Mucosa of gallbladder (tissue), 1 donor: Measurements from ENCODE around the gene KIAA1671. TPM values are rescaled to one million over a fixed set of nuclear protein-coding genes. Genes with fewer than 3 reads are reported as not detected.
A peak's percentile ranks its signal among the peaks of the same experiment; 100 is the strongest.

ENCODE experiments used
- DNase-seq: peaks from one replicate; pipeline ENCODE4 v3.0.0-alpha.2; 2020; ENCODE audit warnings: low spot score
- total RNA-seq: library from RNA; stranded (reverse); gene quantifications from one replicate; pipeline ENCODE4 v1.2.1, GENCODE V29; 2021
- donor health status: DM: no; HTN: no; CAD: no.

KIAA1671 gene
- total RNA-seq, 1 donor from 2014 or later = 85.5 TPM

- DNase-seq = no peak
These were observed 193.8 kb downstream of the KIAA1671 start for GRCh38 chr22:25146307-25146706.

GRCh38 chr22:25146906-25147641 is 194.6 kb downstream of the KIAA1671 start:
- DNase-seq = no peak

DNA sequence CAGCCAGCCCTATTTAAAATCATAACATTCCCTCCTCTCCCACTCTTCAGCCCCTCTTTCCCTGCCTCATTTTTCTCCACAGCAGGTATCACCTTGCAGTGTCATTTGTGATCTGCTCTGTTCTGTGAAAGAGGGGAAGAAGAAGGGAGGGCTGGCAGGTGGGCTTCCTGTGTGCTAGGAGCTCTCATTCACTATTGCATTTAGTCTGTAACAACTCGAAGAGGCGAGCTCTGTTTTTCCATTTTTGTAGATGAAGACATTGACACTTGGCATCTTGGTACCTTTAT is 195.1 kb downstream of the KIAA1671 start:
- DNase-seq = no peak

DNA sequence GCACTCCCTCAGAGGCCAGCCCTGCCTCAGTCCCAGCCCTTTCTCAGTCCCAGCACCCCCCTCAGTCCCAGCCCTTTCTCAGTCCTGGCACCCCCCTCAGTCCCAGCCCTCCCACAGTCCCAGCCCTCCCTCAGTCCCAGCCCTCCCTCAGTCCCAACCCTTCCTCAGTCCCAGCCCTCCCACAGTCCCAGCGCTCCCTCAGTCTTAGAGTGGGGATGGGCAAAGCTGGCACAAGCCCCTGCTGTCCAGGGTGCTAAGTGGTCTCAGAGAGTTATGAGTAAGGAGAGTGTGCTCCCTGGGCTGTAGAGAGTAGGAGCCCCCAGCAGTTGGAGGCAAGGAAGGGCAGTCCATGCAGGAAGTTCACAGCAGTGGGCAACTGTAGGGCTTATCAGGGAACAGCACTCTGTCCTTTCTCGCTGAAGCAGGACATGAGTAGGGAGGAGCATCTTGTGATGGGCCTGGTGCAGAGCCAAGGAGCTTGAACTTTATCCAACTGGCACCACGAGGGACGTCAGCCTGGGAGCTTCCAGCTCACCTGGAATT is 195.7 kb downstream of the KIAA1671 start:
- DNase-seq = peak; percentile 86

DNA sequence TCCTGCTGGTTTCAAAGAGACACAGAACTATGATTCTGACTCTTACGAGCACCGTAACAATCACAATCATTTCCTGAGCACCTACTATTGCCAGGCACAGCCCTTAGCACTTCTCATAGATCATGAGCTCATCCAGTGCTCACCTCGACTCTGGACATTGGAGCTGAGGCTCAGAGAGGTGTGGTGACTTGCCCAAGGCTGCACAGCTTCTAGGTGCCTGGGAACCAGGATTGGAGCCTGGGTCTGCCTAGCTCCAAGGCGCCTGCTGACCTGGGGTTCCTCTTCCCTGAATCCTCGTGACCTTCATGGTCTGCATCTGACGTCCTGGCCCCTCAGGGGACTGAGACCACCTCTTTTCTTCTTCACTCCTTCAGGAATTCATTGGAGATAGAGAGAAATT is 196.5 kb downstream of the KIAA1671 start:
- no peak for DNase-seq

- peak; percentile 89 for DNase-seq
These were observed 201.6 kb downstream of the KIAA1671 start for GRCh38 chr22:25153961-25154666.

DNA sequence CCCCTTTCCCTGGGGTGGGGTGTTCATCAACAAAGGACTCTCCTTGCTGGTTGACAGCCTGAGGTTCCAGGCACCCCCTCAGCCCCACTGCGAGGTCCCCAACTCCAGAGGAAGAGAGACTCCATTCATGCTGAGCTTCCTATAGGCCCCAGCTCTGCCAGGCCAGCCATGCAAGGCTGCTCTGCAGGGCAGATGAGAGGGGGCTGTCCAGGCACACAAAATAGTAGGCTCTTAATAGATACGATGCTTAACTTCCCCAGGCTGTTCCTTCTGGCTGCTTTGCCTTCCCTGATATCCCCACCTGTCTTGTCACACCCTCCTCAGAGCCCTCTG is 202.1 kb downstream of the KIAA1671 start:
- no peak for DNase-seq

DNA sequence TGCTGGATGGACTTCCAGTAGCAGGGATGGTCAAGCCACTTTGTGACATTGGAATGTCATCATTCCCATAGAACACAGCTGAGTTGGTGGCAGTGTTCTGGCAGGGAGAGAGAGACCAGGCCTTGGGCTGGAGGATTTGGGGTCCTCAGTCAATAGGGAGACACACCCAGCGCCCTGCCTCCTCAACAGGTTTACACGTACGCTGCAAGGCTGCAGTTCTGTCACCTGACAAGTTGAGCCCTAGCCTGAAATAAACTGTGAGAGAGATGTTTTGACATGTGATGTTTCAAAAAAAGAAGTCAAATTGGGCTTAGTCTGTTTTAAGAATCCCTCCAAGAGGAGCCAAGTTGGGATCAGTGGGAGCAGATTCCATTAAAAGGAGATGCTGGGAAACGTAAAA is 204.2 kb downstream of the KIAA1671 start:
- no peak for DNase-seq

GRCh38 chr22:25159028-25159427 is 206.5 kb downstream of the KIAA1671 start:
- no peak for DNase-seq

DNA sequence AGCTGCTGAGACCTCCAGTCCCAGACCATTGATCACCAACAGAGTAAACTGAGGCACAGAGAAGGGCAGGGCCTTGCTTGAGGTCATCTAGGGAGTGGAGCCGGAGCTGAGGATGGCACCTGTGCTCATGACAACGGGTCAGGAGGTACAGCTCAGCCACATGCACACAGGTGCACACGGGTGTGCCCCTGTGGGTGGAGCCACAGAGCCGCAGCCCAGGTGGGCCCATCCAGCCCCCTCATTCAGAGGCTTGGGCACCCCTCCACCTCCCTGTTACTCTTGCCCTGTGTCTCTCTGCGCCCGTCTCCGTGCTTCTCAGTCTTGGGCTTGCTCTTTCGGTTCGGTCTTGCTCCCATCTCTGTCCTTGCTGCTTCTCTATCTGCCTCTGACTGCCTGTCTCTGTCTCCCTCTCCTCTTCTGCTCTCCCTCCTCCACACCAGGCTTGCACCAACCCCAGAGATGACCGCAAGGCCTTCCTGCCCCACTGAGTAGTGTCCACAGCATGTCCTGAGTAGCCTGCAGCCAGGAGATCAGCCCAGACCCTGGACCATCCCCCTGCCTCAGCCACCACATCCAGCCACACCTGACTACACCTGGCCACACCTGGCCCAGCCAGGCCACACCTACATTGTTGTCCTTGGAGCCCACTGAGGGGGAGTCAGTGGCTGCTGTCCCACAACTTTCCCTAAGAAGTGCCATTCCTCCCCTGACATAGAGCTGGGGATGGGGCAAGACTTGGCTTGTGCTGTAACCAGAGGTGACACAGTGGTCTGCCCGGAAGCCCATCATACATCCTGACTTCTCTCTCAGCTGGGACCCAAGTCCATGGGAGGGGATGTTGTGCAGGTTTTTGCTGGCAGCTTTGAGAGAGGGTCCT is 207.8 kb downstream of the KIAA1671 start:
- DNase-seq = no peak

- no peak for DNase-seq
These were observed 208.8 kb downstream of the KIAA1671 start for GRCh38 chr22:25161017-25161915.

DNA sequence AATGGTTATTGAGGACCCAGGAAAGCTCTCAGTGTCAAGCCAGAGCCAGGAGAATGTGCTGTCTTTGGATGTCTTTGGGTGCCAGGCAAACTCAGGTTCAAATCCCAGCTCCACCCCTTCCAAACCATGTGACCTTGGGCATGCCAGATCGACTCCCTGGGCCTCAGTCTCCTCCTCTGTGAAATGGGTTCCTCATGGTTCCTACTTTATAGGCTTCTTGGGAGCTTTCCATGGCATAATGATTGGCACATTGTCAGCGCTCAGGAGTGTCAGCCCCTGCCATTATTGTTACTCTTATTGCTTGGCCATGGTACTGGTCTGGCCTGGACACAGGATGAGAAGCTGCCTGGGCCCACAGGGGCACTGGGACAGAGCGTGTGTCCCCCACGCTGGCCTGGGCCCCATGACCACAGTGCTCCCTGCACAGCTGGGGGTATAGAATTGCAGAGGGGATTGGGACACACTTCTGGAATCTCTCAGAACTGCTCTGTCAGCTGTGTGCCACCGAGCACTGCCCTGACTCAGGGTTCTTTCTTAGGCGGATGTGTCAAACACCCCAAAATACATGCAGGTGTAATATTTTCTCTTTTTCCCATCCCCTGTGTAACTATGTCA is 209.5 kb downstream of the KIAA1671 start:
- DNase-seq = no peak

DNA sequence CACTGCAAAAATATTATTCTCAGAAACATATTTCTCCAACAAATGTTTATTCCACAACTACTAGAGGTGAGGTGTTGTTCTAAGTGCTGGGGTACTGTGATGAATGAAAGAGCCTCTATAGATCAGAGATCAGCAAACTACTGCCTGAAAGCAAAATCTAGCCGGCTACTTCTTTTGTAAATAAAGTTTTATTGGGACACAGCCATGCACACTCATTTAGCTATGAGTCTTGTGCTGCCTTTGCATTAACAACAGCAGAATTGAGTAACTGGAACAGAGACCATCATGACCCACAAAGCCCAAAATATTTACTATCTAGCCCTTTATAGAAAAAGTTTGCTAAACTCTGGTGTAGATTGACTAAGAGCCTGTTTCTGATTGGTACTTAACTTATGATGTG is 210.0 kb downstream of the KIAA1671 start:
- no peak for DNase-seq

- no peak for DNase-seq
These were observed 213.3 kb downstream of the KIAA1671 start for GRCh38 chr22:25165785-25166184.

GRCh38 chr22:25166266-25167040 is 213.9 kb downstream of the KIAA1671 start:
- DNase-seq = no peak

GRCh38 chr22:25167082-25167481 is 214.6 kb downstream of the KIAA1671 start:
- DNase-seq = no peak

DNA sequence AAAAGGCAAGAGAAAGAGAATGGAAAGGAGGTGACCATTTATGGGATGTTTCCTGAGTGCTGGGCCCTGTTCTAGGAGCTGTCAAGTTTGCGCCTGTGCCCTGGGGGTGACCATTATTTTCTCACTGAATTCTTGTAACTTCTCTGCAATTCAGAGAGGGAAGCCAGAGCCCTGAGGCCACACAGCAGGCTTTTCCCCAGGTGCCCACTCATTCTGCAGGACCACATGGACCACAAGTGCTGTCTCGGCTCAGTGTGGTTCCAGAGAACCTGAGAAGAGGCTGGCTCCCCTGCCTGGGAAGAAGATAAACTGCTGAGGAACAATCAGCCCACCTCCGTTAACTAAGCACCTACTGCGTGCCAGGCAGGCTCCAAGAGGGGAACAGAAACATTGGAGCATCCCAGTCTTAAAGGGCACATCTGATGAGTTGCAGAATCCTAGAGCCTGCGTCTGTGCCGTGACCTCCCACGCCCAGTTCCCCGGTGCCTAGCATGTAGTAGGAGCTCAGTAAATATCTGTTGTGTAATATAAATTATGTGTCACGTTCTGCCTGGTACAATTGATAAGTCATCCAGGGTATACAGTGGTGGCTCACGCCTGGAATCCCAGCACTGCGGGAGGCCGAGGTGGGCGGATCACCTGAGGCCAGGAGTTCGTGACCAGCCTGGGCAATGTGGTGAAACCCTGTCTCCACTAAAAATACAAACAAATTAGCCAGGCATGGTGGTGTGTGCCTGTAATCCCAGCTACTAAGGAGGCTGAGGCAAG is 215.5 kb downstream of the KIAA1671 start:
- DNase-seq = no peak

DNA sequence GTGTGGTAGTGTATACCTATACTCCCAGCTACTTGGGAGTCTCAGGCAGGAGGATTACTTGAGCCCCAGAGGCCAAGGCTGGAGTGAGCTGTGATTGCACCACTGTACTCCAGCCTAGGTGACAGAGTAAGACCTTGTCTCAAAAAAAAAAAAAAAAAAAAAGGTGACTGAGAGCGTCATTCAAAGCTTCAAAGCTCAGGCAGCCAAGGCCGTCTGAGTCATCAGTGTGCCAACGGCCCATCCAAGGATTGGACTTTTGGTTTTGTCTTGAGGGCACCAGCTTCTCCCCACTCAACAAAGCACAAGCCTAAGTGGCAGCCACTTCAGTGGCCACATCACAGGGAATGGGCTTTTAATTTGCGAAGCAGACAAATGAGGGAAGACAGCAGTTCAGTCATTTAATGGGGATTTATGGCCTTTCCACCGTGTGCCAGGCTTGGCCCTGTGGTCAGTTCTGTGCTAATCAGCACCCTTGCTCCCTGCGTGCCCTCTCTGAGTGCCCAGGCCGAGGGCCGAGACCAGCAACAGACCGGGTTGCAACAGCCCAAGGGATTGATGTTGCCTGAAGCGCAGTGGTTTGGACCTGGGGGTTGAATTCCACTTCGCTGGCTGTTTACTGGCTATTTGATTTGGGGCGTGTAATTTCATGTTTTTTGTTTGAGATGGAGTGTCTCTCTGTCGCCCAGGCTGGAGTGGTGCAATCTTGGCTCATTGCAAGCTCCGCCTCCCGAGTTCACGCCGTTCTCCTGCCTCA is 216.9 kb downstream of the KIAA1671 start:
- no peak for DNase-seq
